Neuron (in vitro differentiated cells): Measurements from ENCODE around the gene CBX1.

Source experiments
- H2AFZ ChIP-seq: one replicate; pipeline ENCODE4 v1.6.1; 2013; ENCODE audit warnings: low read depth, mild to moderate bottlenecking, inconsistent platforms, low read length, moderate library complexity
- H3K27me3 ChIP-seq: one replicate; pipeline ENCODE4 v1.6.1; 2013; ENCODE audit warnings: low read length; ENCODE audit not compliant: insufficient read depth
- H3K36me3 ChIP-seq: one replicate; pipeline ENCODE4 v1.6.1; 2013; ENCODE audit warnings: low read length; ENCODE audit not compliant: insufficient read depth
- H3K4me1 ChIP-seq: one replicate; pipeline ENCODE4 v1.6.1; 2013; ENCODE audit warnings: low read length; ENCODE audit not compliant: insufficient read depth
- H3K4me3 ChIP-seq: 2 replicates; pipeline ENCODE4 v1.5.1; 2013; ENCODE audit warnings: mild to moderate bottlenecking, low read length, moderate library complexity
- H3K9me3 ChIP-seq: one replicate; pipeline ENCODE4 v1.6.1; 2013; ENCODE audit warnings: low read length

CBX1 gene

GRCh38 chr17:48131216-48131824 lies 30.0 kb upstream of the CBX1 start:
- no peaks in the 10 kb centered on the region for H3K9me3 ChIP-seq
- H2AFZ ChIP-seq, result no peak overlapping the region
- no peaks in the 10 kb centered on the region for H3K4me1 ChIP-seq
- H3K4me3 ChIP-seq, result no peak overlapping the region
- peaks cover 4% of the 10 kb centered on the region for H3K36me3 ChIP-seq
- H3K27me3 ChIP-seq, result no peaks in the 10 kb centered on the region

- Histone ChIP-seq H3K9me3 (no peaks in the 10 kb centered on the region), H3K27me3 (no peaks in the 10 kb centered on the region), H3K4me3 (no peak overlapping the region), H3K36me3 (peaks cover 4% of the 10 kb centered on the region), H3K4me1 (no peaks in the 10 kb centered on the region), H2AFZ (no peak overlapping the region)
These were observed 28.7 kb upstream of the CBX1 start for GRCh38 chr17:48129981-48130380.

GRCh38 chr17:48128400-48128799 lies 27.1 kb upstream of the CBX1 start:
- H3K4me1 ChIP-seq, result no peaks in the 10 kb centered on the region
- H3K4me3 ChIP-seq, result no peak overlapping the region
- no peaks in the 10 kb centered on the region for H3K9me3 ChIP-seq
- H2AFZ ChIP-seq, result no peak overlapping the region
- H3K36me3 ChIP-seq, result peaks cover 4% of the 10 kb centered on the region
- H3K27me3 ChIP-seq, result no peaks in the 10 kb centered on the region

- Histone ChIP-seq H3K4me3 (no peak overlapping the region), H3K27me3 (no peaks in the 10 kb centered on the region), H3K36me3 (peaks cover 6% of the 10 kb centered on the region), H3K4me1 (peaks cover 9% of the 10 kb centered on the region), H2AFZ (no peak overlapping the region), H3K9me3 (no peaks in the 10 kb centered on the region)
These were observed 26.2 kb upstream of the CBX1 start for GRCh38 chr17:48127371-48128051.

GRCh38 chr17:48126532-48126850 lies 25.2 kb upstream of the CBX1 start:
- H3K9me3 ChIP-seq, result no peaks in the 10 kb centered on the region
- peaks cover 19% of the 10 kb centered on the region for H3K4me1 ChIP-seq
- no peaks in the 10 kb centered on the region for H3K27me3 ChIP-seq
- no peak overlapping the region for H2AFZ ChIP-seq
- no peak overlapping the region for H3K4me3 ChIP-seq
- H3K36me3 ChIP-seq, result peaks cover 14% of the 10 kb centered on the region

- peaks cover 19% of the 10 kb centered on the region for H3K4me1 ChIP-seq
- H3K27me3 ChIP-seq, result no peaks in the 10 kb centered on the region
- no peak overlapping the region for H3K4me3 ChIP-seq
- no peak overlapping the region for H2AFZ ChIP-seq
- no peaks in the 10 kb centered on the region for H3K9me3 ChIP-seq
- H3K36me3 ChIP-seq, result peaks cover 19% of the 10 kb centered on the region
These were observed 24.7 kb upstream of the CBX1 start for GRCh38 chr17:48125829-48126531.

- H3K9me3 ChIP-seq, result no peaks in the 10 kb centered on the region
- H3K4me3 ChIP-seq, result no peak overlapping the region
- H3K4me1 ChIP-seq, result peaks cover 19% of the 10 kb centered on the region
- no peaks in the 10 kb centered on the region for H3K27me3 ChIP-seq
- peaks cover 28% of the 10 kb centered on the region for H3K36me3 ChIP-seq
- no peak overlapping the region for H2AFZ ChIP-seq
These were observed 22.6 kb upstream of the CBX1 start for GRCh38 chr17:48123776-48124388.

GRCh38 chr17:48123111-48123510 lies 21.8 kb upstream of the CBX1 start:
- Histone ChIP-seq H3K4me1 (peaks cover 19% of the 10 kb centered on the region), H3K36me3 (peaks cover 33% of the 10 kb centered on the region), H3K9me3 (no peaks in the 10 kb centered on the region), H2AFZ (no peak overlapping the region), H3K4me3 (no peak overlapping the region), H3K27me3 (no peaks in the 10 kb centered on the region)

- H3K4me3 ChIP-seq, result no peak overlapping the region
- H2AFZ ChIP-seq, result no peak overlapping the region
- H3K36me3 ChIP-seq, result peaks cover 37% of the 10 kb centered on the region
- H3K27me3 ChIP-seq, result no peaks in the 10 kb centered on the region
- H3K4me1 ChIP-seq, result peaks cover 19% of the 10 kb centered on the region
- H3K9me3 ChIP-seq, result no peaks in the 10 kb centered on the region
These were observed 21.4 kb upstream of the CBX1 start for GRCh38 chr17:48122665-48123045.

- H2AFZ ChIP-seq, result no peak overlapping the region
- H3K36me3 ChIP-seq, result peaks cover 41% of the 10 kb centered on the region
- H3K4me1 ChIP-seq, result peaks cover 19% of the 10 kb centered on the region
- no peaks in the 10 kb centered on the region for H3K27me3 ChIP-seq
- H3K4me3 ChIP-seq, result no peak overlapping the region
- no peaks in the 10 kb centered on the region for H3K9me3 ChIP-seq
These were observed 20.8 kb upstream of the CBX1 start for GRCh38 chr17:48121923-48122664.

GRCh38 chr17:48113201-48113676 lies 12.0 kb upstream of the CBX1 start:
- H3K27me3 ChIP-seq, result no peaks in the 10 kb centered on the region
- peaks cover 10% of the 10 kb centered on the region for H3K4me1 ChIP-seq
- H3K36me3 ChIP-seq, result peaks cover 31% of the 10 kb centered on the region

GRCh38 chr17:48111937-48112241 lies 10.6 kb upstream of the CBX1 start:
- H2AFZ ChIP-seq, result no peak overlapping the region
- peaks cover 22% of the 10 kb centered on the region for H3K36me3 ChIP-seq
- no peak overlapping the region for H3K4me3 ChIP-seq
- H3K27me3 ChIP-seq, result no peaks in the 10 kb centered on the region
- peaks cover 12% of the 10 kb centered on the region for H3K4me1 ChIP-seq
- no peaks in the 10 kb centered on the region for H3K9me3 ChIP-seq

More at GRCh38 chr17:48113201-48113676, 12.0 kb upstream of the CBX1 start:
- no peak overlapping the region for H2AFZ ChIP-seq
- no peak overlapping the region for H3K4me3 ChIP-seq
- H3K9me3 ChIP-seq, result no peaks in the 10 kb centered on the region

GRCh38 chr17:48110761-48111160 lies 9.5 kb upstream of the CBX1 start:
- Histone ChIP-seq H3K36me3 (peaks cover 15% of the 10 kb centered on the region), H3K4me3 (no peak overlapping the region), H3K4me1 (peaks cover 13% of the 10 kb centered on the region), H3K9me3 (no peaks in the 10 kb centered on the region), H2AFZ (no peak overlapping the region), H3K27me3 (no peaks in the 10 kb centered on the region)
